ENCODE measurements around the gene HBP1. TPM values are rescaled to one million over a fixed set of nuclear protein-coding genes. Genes with fewer than 3 reads are reported as not detected.

The HBP1 gene
- polyA plus RNA-seq, 2 donors: 48.7 to 58.9 TPM

Other genes starting within 250 kb of the HBP1 start
- gene PRKAR2B, start 124.3 kb upstream of the HBP1 start, polyA plus RNA-seq: 1 to 10 TPM; 2.9 to 6.5 TPM